Measurements from ENCODE around the gene ARHGEF25. TPM values are rescaled to one million over a fixed set of nuclear protein-coding genes. Genes with fewer than 3 reads are reported as not detected.

ARHGEF25 gene
- total and polyA plus RNA-seq, 2 donors (not counting 1 experiment from before 2014, with no cell fraction given): 0.12 TPM; not detected in 1

DNA sequence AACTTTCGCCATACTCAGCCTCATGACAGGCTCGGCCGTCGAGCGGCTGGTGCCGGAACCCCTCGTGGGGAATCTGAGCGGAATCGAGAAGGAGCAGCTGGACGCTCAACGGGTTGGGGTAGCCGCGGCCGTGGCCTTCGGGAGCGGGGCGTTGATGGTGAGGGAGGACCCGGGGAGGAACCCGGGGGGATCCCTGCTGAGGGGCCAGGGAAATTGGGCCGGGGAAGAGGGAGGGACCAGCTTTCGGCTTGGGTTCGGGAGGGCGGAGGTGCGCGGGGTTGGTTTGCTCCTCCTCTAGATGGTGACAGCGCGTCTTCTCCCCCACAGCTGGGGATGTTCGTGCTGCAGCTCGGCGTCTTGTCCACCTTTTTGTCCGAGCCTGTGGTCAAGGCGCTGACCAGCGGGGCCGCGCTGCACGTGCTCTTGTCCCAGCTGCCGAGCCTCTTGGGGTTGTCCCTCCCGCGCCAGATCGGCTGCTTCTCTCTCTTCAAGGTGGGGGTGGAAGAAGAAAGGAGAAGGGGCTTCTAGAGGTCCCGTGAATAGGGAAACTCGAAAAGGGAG is 9.8 kb downstream of the ARHGEF25 start:
- ChIA-PET CTCF (interaction anchor here (0.6 to 5.1 kb wide), 16 partner anchors 9 to 165 kb away, joined by 3 to 122 read pairs (median 5); partner anchors contain the start of genes ARHGAP9 and B4GALNT1), POLR2A (interaction anchor here (0.6 kb wide), 1 partner anchor 27 kb away, joined by 3 read pairs; no protein-coding TSS in a partner anchor)
- 2% methylated on average over 42 of the region's 42 CpGs for WGBS (ENCODE audit: insufficient coverage)
- TF ChIP-seq, protein P1, sequence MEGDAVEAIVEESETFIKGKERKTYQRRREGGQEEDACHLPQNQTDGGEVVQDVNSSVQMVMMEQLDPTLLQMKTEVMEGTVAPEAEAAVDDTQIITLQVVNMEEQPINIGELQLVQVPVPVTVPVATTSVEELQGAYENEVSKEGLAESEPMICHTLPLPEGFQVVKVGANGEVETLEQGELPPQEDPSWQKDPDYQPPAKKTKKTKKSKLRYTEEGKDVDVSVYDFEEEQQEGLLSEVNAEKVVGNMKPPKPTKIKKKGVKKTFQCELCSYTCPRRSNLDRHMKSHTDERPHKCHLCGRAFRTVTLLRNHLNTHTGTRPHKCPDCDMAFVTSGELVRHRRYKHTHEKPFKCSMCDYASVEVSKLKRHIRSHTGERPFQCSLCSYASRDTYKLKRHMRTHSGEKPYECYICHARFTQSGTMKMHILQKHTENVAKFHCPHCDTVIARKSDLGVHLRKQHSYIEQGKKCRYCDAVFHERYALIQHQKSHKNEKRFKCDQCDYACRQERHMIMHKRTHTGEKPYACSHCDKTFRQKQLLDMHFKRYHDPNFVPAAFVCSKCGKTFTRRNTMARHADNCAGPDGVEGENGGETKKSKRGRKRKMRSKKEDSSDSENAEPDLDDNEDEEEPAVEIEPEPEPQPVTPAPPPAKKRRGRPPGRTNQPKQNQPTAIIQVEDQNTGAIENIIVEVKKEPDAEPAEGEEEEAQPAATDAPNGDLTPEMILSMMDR (IDR thresholded peaks at IDR 0.05): no peak
- no peak for TF ChIP-seq EZH2 (IDR thresholded peaks at IDR 0.05; ENCODE audit: borderline replicate concordance, insufficient read depth, low read depth, low read length, poor library complexity, severe bottlenecking)
- Histone ChIP-seq H3K9ac (ENCODE audit: low read length) (peak overlapping the region; percentile 56), H3K27ac (ENCODE audit: low read length in 2 of 2) (no peak overlapping the region), H3K36me3 (replicated peaks in 1 of 2; ENCODE audit: control extremely low read depth in 1 of 2, control insufficient read depth in 1 of 2, extremely low read depth in 1 of 2, insufficient read depth in 2 of 2, low read length in 1 of 2) (no peaks in the 10 kb centered on the region), H3K27me3 (replicated peaks in 1 of 4; ENCODE audit: control extremely low read depth in 1 of 4, control insufficient read depth in 3 of 4, insufficient read depth in 4 of 4, low read length in 3 of 4) (peaks cover 0 to 87% (median 62%) of the 10 kb centered on the region in 4 experiments), H2AFZ (ENCODE audit: insufficient read depth, low read depth, low read length, poor library complexity, severe bottlenecking) (peak overlapping the region; percentile 58), H3K79me2 (ENCODE audit: control insufficient read depth, insufficient read depth, low read length) (no peaks in the 10 kb centered on the region), H3K4me3 (ENCODE audit: control extremely low read depth in 1 of 5, extremely low read depth in 1 of 5, insufficient read depth in 1 of 5, low read depth in 2 of 5, low read length in 4 of 5) (peak overlapping the region; percentile 13 to 51 (median 47)), H3K4me1 (ENCODE audit: control insufficient read depth in 2 of 2, insufficient read depth in 2 of 2, low read length in 2 of 2) (peaks cover 32 to 45% of the 10 kb centered on the region in 2 donors), H4K20me1 (ENCODE audit: control insufficient read depth, insufficient read depth, low read length, poor library complexity, severe bottlenecking) (peaks cover 7% of the 10 kb centered on the region), H3K4me2 (replicated peaks; ENCODE audit: low read depth, low read length, poor library complexity, severe bottlenecking) (peak overlapping the region; percentile 92), H3K9me3 (ENCODE audit: control extremely low read depth in 1 of 3, control insufficient read depth in 2 of 3, insufficient read depth in 1 of 3, low read length in 2 of 3) (peaks cover 0 to 18% (median 0%) of the 10 kb centered on the region in 3 donors)
- peaks cover 37% of the 10 kb centered on the region for H3K4me1 Mint-ChIP-seq
- H3K27me3 Mint-ChIP-seq: peaks cover 85% of the 10 kb centered on the region
- peak overlapping the region; percentile 85 for H3K4me3 Mint-ChIP-seq
- no peak overlapping the region for H3K27ac Mint-ChIP-seq
- peak; percentile 58 for DNase-seq
- ATAC-seq (ENCODE audit: low read depth): no peak
- intact Hi-C loops (cut with micrococcal nuclease): loop anchor here (1.0 to 5.0 kb wide), 4 partner anchors 38 to 162 kb away; partner anchors contain the start of genes ARHGAP9, DDIT3, GLI1 and MBD6
- no peaks in the 10 kb centered on the region for H3K9me3 Mint-ChIP-seq (ENCODE audit: insufficient read depth)

Data from B cell (primary cell).